Adipocyte (in vitro differentiated cells): ENCODE measurements around the gene EGFL7.
"Not testable (repeated sequence)": the region's sequence is repeated elsewhere in the genome, so short reads cannot be mapped to it uniquely, and the experiment has no call there.

Source experiments
- DNase-seq: peaks from one replicate; pipeline ENCODE4 v3.0.0-alpha.2; 2015; ENCODE audit warnings: low read depth
- H3K27me3 ChIP-seq: replicated peaks from 2 replicates; pipeline ENCODE4 v1.7.0; 2013; ENCODE audit warnings: mild to moderate bottlenecking, low read length, moderate library complexity; ENCODE audit not compliant: control insufficient read depth, insufficient read depth
- H3K36me3 ChIP-seq: 2 replicates; pipeline ENCODE4 v1.7.0; 2013; ENCODE audit warnings: low read length, mild to moderate bottlenecking, moderate library complexity; ENCODE audit not compliant: control insufficient read depth, insufficient read depth, severe bottlenecking
- H3K4me1 ChIP-seq: 2 replicates; pipeline ENCODE4 v1.7.0; 2013; ENCODE audit warnings: mild to moderate bottlenecking, low read length, moderate library complexity; ENCODE audit not compliant: control insufficient read depth, insufficient read depth
- H3K4me3 ChIP-seq: 2 replicates; pipeline ENCODE4 v1.7.0; 2013; ENCODE audit warnings: mild to moderate bottlenecking, low read length, moderate library complexity
- H3K9ac ChIP-seq: 2 replicates; pipeline ENCODE4 v1.7.0; 2013; ENCODE audit warnings: mild to moderate bottlenecking, low read length, moderate library complexity
- H3K9me3 ChIP-seq: 2 replicates; pipeline ENCODE4 v1.7.0; 2013; ENCODE audit warnings: mild to moderate bottlenecking, low read length, moderate library complexity; ENCODE audit not compliant: control insufficient read depth

EGFL7 gene

DNA sequence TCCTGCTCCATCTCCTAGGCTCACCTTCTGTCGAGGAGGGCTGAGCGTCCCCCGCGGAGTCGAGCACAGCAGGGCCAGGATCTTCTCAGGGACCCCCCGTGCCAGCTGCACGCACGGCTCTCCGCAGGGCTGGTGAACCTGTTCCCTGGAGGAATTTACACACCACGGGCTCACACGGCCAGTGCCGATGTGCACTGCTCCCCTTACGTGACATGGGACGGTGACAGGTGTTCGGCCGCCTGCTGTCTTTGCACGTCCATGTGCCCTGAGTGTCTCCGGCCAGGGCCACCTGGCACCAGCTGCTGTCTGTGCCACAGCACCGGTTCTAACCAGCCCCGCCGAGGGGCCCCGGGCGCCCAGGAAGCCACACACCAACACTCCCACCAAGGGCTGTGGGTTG lies 33.2 kb downstream of the EGFL7 start:
- H3K9ac ChIP-seq: no peak overlapping the region
- H3K4me1 ChIP-seq: peaks cover 19% of the 10 kb centered on the region
- no peaks in the 10 kb centered on the region for H3K9me3 ChIP-seq
- no peak overlapping the region for H3K4me3 ChIP-seq
- DNase-seq: no peak
- H3K36me3 ChIP-seq: no peaks in the 10 kb centered on the region
- H3K27me3 ChIP-seq: peaks cover 9% of the 10 kb centered on the region

DNA sequence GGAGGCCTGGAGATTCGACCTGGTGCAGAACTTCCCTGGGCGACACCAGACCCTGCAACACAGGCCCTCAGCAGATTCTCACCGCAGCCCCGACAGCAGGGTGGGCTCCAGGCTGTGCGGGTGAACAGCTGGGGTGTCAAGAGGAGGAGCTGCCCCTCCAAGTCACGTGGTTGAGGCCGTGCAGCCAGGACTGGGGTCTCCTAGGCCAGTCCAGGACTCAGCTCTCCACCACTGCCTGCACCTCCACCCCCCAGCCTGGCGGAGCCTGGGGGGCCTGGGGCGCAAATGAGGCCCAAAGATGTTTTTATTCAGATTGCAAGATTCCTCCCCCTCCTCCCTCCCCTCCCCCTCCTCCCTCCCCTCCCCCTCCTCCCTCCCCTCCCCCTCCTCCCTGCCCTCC lies 33.8 kb downstream of the EGFL7 start:
- DNase-seq: no peak
- H3K9me3 ChIP-seq: no peaks in the 10 kb centered on the region
- no peaks in the 10 kb centered on the region for H3K36me3 ChIP-seq
- peaks cover 21% of the 10 kb centered on the region for H3K4me1 ChIP-seq
- peaks cover 15% of the 10 kb centered on the region for H3K27me3 ChIP-seq
- H3K4me3 ChIP-seq: no peak overlapping the region
- H3K9ac ChIP-seq: no peak overlapping the region

DNA sequence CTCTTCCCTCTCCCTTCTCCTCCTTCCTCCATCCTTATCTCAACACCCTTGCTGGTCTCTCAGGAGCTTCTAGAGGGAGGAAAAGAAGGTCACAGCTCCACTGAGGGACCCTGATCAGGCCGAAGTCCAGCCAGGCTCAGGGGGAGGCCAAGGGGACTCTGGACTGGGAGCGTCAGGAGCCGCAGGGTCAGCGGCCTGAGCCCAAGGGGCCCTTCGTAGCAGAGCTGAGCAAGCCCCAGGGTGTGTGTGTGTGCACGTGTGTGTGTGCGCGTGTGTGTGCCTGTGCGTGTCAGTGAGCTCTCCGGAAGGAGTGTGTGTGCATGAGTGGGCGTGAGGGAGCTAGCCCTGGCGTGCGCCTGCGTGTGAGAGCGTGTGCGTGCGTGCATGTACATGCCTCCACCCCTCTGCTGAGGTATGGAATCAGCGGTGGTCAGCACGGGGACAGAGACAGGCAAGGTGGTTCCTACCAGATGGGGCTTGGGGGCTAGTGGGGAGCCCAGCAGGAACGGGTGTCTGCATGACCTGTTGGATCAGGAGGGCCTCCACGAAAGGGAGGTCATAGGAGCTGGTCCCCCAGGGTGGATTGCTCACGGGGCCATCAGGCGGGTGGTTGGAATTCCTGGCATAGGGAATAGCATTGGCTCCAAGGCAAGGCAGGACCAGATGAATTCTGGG lies 34.6 kb downstream of the EGFL7 start:
- no peak overlapping the region for H3K4me3 ChIP-seq
- no peak for DNase-seq

DNA sequence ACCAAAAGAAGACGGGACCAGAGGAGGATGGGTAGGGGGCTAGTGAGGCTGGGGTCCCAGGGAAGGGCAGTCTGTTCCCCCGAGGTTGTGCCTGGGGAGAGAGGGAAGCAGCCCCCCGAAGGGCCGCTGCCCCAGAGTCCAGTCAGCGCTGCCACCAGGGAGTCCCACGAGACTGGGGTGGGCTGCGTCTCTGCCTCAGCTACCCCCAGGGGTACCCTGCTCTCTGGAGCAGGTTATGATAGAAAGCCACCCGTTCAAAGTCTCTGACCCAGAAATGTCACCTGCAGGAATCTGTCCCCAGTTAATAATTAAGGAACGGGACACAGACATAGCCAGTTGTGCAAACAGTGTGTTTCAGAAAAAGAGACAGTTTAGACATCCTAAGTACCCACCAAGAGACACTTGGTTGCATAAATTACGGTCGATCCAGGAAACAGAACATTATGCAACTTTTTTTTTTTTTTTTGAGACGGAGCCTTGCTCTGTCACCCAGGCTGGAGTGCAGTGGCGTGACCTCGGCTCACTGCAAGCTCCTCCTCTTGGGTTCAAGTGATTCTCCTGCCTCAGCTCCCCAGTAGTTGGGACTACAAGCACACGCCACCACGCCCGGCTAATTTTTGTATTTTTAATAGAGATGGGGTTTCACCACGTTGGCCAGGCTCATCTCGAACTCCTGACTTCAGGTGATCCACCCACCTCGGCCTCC lies 35.3 kb downstream of the EGFL7 start:
- Histone ChIP-seq H3K4me3 (no peak overlapping the region), H3K9me3 (no peaks in the 10 kb centered on the region), H3K9ac (peak overlapping the region; percentile 39), H3K27me3 (peaks cover 18% of the 10 kb centered on the region), H3K36me3 (no peaks in the 10 kb centered on the region), H3K4me1 (peaks cover 21% of the 10 kb centered on the region)
- no peak for DNase-seq

More for the DNA sequence above, 34.6 kb downstream of the EGFL7 start:
- Histone ChIP-seq H3K36me3 (no peaks in the 10 kb centered on the region), H3K9me3 (no peaks in the 10 kb centered on the region), H3K9ac (peak overlapping the region; percentile 39), H3K4me1 (peaks cover 21% of the 10 kb centered on the region), H3K27me3 (peaks cover 18% of the 10 kb centered on the region)

DNA sequence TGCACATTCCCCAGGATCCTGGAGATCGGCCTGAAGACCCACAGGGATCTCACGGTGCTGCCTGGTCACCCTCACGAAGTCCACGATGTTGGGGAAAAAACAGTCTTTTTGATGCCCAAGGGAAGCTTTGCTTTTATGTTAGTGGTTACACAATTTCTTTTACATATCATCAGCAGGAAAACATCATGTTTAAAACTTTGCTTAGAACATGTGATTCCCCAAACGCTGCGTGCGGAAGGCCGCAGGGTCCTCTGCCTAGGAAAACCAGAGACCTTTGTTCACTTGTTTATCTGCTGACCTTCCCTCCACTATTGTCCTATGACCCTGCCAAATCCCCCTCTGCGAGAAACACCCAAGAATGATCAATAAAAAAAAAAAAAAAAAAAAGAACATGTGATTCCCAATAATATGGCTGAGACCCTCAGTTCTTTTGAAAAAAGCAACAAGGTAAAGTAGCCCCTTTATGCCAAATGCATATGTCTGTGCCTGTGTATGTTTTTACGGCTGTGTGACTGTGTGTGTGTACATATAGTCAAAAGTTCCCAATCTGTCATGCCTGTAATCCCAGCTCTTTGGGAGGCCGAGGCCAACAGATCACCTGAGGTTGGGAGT lies 36.0 kb downstream of the EGFL7 start:
- Histone ChIP-seq H3K27me3 (peaks cover 18% of the 10 kb centered on the region), H3K36me3 (no peaks in the 10 kb centered on the region), H3K4me1 (peaks cover 21% of the 10 kb centered on the region), H3K9ac (no peak overlapping the region), H3K9me3 (no peaks in the 10 kb centered on the region), H3K4me3 (no peak overlapping the region)
- no peak for DNase-seq

DNA sequence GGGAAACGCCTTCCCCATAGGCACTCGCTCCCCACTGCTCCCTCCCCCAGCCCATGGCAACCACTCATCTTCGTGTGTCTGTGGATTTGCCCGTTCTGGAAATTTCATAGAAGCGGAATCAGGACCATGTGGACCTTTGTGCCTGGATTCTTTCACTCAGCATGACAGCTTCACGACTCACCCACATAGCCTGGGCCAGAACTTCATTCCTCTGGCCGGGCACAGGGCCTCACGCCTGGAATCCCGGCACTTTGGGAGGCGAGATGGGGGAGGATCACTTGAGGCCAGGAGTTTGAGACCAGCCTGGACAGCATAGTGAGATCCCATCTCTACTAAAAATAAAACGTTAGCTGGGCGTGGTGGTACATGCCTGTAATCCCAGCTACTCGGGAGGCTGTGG lies 37.6 kb downstream of the EGFL7 start:
- DNase-seq: peak; percentile 53
- Histone ChIP-seq H3K9me3 (no peaks in the 10 kb centered on the region), H3K4me1 (peaks cover 21% of the 10 kb centered on the region), H3K27me3 (peaks cover 18% of the 10 kb centered on the region), H3K9ac (no peak overlapping the region), H3K36me3 (no peaks in the 10 kb centered on the region), H3K4me3 (no peak overlapping the region)

DNA sequence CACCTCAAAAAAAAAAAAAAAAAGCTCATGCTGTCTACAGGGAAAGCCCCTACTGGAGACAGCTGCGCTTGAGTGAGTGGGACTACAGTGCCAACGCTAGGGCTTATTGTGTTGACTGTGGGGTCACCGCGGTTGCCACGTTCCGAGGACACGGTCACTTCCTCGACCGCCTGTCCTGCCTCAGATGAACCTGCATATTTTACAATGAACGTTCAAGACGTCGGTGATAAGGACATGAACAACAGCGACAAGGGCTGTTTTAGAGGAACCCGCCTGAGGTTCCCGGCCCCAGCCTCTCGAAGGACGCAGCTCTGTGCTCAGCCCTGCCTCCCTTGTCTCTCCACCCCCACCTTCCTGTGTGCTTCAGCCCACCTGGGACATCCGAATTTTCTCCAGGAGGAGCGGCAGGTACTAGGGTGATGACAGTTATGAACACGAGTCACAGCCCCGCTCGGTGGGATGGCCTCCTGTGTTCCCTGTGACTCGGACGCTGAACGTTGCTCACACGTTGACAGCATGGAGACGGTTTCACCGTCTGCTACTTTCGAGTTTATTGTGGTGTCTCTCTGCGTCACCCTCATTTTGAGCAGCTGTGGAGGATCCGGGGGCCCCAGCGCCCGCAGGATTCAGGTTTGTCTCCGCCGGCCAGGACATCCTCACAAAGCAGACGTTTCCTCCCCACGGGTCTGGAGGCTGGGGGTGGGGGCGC lies 38.4 kb downstream of the EGFL7 start:
- DNase-seq: no peak

DNA sequence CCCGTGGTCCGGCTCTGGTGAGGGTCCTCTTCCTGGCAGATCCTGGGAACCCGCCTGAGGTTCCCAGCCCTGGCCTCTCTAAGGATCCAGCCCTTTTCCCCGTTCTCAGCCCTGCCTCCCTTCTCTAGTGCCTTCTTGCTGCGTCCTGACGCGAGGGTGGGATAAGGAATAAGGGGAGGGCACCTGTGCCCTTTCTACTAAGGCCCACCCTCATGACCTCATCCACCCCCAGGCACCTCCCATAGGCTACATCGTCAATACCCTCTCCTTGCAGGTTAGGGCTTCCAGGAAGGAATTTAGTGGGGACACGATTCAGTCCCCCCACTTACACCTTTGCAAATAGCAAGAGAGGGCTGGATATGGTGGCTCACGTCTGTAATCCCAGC lies 38.9 kb downstream of the EGFL7 start:
- no peak for DNase-seq
- peaks cover 10% of the 10 kb centered on the region for H3K27me3 ChIP-seq
- peaks cover 21% of the 10 kb centered on the region for H3K4me1 ChIP-seq
- no peak overlapping the region for H3K4me3 ChIP-seq
- H3K9me3 ChIP-seq: no peaks in the 10 kb centered on the region
- no peaks in the 10 kb centered on the region for H3K36me3 ChIP-seq
- H3K9ac ChIP-seq: no peak overlapping the region

More for the DNA sequence above, 38.4 kb downstream of the EGFL7 start:
- Histone ChIP-seq H3K9me3 (no peaks in the 10 kb centered on the region), H3K4me1 (peaks cover 21% of the 10 kb centered on the region), H3K36me3 (no peaks in the 10 kb centered on the region), H3K4me3 (no peak overlapping the region), H3K27me3 (peaks cover 12% of the 10 kb centered on the region), H3K9ac (no peak overlapping the region)

DNA sequence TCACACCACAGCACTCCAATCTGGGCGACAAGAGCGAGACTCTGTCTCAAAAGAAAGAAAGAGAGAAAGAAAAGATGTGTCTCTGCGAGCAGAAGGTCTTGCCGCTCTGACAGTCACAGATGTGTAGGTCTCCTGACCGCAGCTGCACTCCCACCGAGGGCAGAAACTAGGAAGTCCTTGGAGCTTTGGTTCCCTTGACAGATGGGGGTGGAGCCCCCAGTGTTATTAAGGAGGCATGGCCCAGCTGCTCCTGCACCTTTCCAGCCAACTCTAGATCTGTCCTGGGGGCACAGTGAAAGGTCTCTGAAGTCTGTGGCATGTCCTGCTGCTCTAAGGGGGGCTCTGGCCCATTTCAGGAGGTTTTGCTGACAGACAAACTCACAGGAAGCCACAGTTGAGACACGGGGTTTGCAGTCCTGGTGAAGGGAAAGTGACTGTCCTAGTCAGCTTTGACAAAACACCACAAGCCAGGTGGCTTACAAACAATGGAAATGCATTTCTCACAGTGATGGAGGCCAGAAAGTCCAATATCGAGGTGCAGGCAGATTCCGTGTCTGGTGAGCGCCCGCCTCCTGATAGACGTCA lies 40.7 kb downstream of the EGFL7 start:
- peaks cover 15% of the 10 kb centered on the region for H3K27me3 ChIP-seq

DNA sequence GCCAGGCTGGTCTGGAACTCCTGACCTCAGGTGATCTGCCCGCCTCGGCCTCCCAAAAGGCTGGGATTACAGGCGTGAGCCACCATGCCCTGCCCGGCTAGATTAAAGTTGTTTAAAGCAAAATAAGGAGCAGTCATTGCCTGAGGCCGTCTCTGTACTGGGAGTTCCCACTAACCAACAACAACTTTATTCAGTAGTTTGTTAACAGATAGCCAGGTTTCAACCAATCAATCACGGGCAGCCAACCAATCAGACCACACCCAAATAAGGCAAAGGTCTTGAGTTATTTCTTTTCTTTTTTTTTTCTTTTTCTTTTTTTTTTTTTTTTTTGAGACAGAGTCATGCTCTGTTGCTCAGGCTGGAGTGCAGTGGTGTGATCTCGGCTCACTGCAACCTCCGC lies 42.0 kb downstream of the EGFL7 start:
- H3K9me3 ChIP-seq, H3K36me3 ChIP-seq, H3K9ac ChIP-seq, DNase-seq, H3K4me3 ChIP-seq: not testable (repeated sequence)
- peaks cover 10% of the 10 kb centered on the region for H3K4me1 ChIP-seq
- peaks cover 15% of the 10 kb centered on the region for H3K27me3 ChIP-seq

More for the DNA sequence above, 40.7 kb downstream of the EGFL7 start:
- no peak overlapping the region for H3K9ac ChIP-seq
- no peaks in the 10 kb centered on the region for H3K9me3 ChIP-seq
- no peak for DNase-seq
- no peak overlapping the region for H3K4me3 ChIP-seq
- no peaks in the 10 kb centered on the region for H3K36me3 ChIP-seq
- peaks cover 10% of the 10 kb centered on the region for H3K4me1 ChIP-seq

DNA sequence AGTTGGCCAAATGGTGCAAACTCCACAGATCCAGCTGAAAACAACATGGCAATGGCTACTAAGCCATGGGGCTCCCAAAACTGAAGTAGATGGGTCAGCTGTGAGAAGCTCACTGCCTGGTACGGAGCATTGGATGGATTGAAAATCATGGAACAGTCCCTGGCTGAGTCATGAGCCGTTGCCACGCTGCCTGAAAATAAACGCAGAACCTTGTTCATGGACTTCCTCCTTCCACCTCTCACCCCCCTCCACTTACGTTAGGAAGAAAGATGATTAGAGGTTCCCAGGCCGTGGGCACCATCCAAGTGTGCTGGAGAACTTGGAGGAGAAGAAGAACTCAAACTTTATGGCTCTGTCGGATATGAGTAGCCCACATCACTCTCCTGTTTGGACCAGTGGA lies 42.8 kb downstream of the EGFL7 start:
- H3K27me3 ChIP-seq: peaks cover 18% of the 10 kb centered on the region
- no peak overlapping the region for H3K4me3 ChIP-seq
- H3K36me3 ChIP-seq: no peaks in the 10 kb centered on the region
- H3K9ac ChIP-seq: no peak overlapping the region
- no peaks in the 10 kb centered on the region for H3K9me3 ChIP-seq
- peaks cover 5% of the 10 kb centered on the region for H3K4me1 ChIP-seq
- no peak for DNase-seq
